HepG2 (cell line): Measurements from ENCODE around the gene MTHFD1. TPM values are rescaled to one million over a fixed set of nuclear protein-coding genes. Genes with fewer than 3 reads are reported as not detected.
A peak's percentile ranks its signal among the peaks of the same experiment; 100 is the strongest.

Experiments used
- ATF6 ChIP-seq: sonication (generic); formaldehyde crosslinking; conservative IDR thresholded peaks from 2 replicates; pipeline ENCODE4 v1.4.0; 2020; ENCODE audit warnings: missing genetic modification reagents
- EHMT2 ChIP-seq: fragments of 200-600 bp; sonication (generic); IDR thresholded peaks from 2 replicates; pipeline ENCODE4 v1.7.0; 2017; ENCODE audit warnings: antibody characterized with exemption, low read depth, low read length, borderline replicate concordance
- FOSL2 ChIP-seq: sonication (generic); formaldehyde crosslinking; IDR thresholded peaks from 2 replicates; pipeline ENCODE4 v1.4.0; 2020; ENCODE audit warnings: missing genetic modification reagents
- FOXA1 ChIP-seq, 2 experiments: fragments of 450-650 bp in 1 of 2; sonication (generic) in 1 of 2; formaldehyde crosslinking in 1 of 2; IDR thresholded peaks; 2 replicates each; pipeline versions ENCODE4 v1.4.0 to v1.6.1; 2016 to 2020; ENCODE audit warnings: missing genetic modification reagents in 1 of 2
- FOXJ3 ChIP-seq: sonication (generic); formaldehyde crosslinking; IDR thresholded peaks from 2 replicates; pipeline ENCODE4 v1.4.0; 2020; ENCODE audit warnings: missing genetic modification reagents, mild to moderate bottlenecking, borderline replicate concordance
- FOXO1 ChIP-seq: sonication (generic); formaldehyde crosslinking; IDR thresholded peaks from 2 replicates; pipeline ENCODE4 v1.4.0; 2020; ENCODE audit warnings: missing genetic modification reagents
- HNRNPH1 ChIP-seq: fragments of 200-400 bp; formaldehyde crosslinking; optimal IDR thresholded peaks from 2 replicates; pipeline ENCODE3; 2017; ENCODE audit warnings: mild to moderate bottlenecking, low read depth, low read length
- PHF5A ChIP-seq: IDR thresholded peaks from one replicate; pipeline ENCODE4 v1.6.1; 2018; ENCODE audit warnings: low read depth, missing genetic modification reagents; ENCODE audit not compliant: unreplicated experiment
- PRMT3 ChIP-seq: sonication (generic); formaldehyde crosslinking; IDR thresholded peaks from 2 replicates; pipeline ENCODE4 v1.8.1; 2022; ENCODE audit warnings: low read depth, mild to moderate bottlenecking, moderate library complexity, missing genetic modification reagents, borderline replicate concordance
- SP140L ChIP-seq: sonication (generic); formaldehyde crosslinking; IDR thresholded peaks from 2 replicates; pipeline ENCODE4 v1.4.0; 2020; ENCODE audit warnings: missing genetic modification reagents, borderline replicate concordance
- SP4 ChIP-seq: sonication (generic); formaldehyde crosslinking; IDR thresholded peaks from 2 replicates; pipeline ENCODE4 v1.8.1; 2023; ENCODE audit warnings: mild to moderate bottlenecking, missing genetic modification reagents
- SRF ChIP-seq: IDR thresholded peaks from 2 replicates; pipeline ENCODE4 v1.6.1; 2011; ENCODE audit warnings: mild to moderate bottlenecking, low read depth, low read length, moderate library complexity
- TEAD3 ChIP-seq: optimal IDR thresholded peaks from 2 replicates; pipeline ENCODE3; 2016; ENCODE audit warnings: borderline replicate concordance
- ZFP36L1 ChIP-seq: sonication (generic); formaldehyde crosslinking; IDR thresholded peaks from 2 replicates; pipeline ENCODE4 v1.8.0; 2022; ENCODE audit warnings: mild to moderate bottlenecking, missing genetic modification reagents, moderate library complexity
- ZFYVE20 ChIP-seq: sonication (generic); formaldehyde crosslinking; IDR thresholded peaks from 2 replicates; pipeline ENCODE4 v1.8.0; 2023; ENCODE audit warnings: low read depth, mild to moderate bottlenecking, moderate library complexity, missing genetic modification reagents, borderline replicate concordance
- ZNF101 ChIP-seq: sonication (generic); formaldehyde crosslinking; IDR thresholded peaks from 2 replicates; pipeline ENCODE4 v1.4.0; 2020; ENCODE audit warnings: mild to moderate bottlenecking, low read depth, missing genetic modification reagents, borderline replicate concordance
- ZNF121 ChIP-seq: sonication (generic); formaldehyde crosslinking; IDR thresholded peaks from 2 replicates; pipeline ENCODE4 v1.5.0; 2020; ENCODE audit warnings: mild to moderate bottlenecking, missing genetic modification reagents
- ZNF513 ChIP-seq: sonication (generic); formaldehyde crosslinking; conservative IDR thresholded peaks from 2 replicates; pipeline ENCODE4 v1.5.0; 2020; ENCODE audit warnings: missing genetic modification reagents
- ZNF674 ChIP-seq: sonication (generic); formaldehyde crosslinking; IDR thresholded peaks from 2 replicates; pipeline ENCODE4 v1.5.0; 2020; ENCODE audit warnings: low read depth, mild to moderate bottlenecking, missing genetic modification reagents
- ZNF704 ChIP-seq: sonication (generic); formaldehyde crosslinking; IDR thresholded peaks from 2 replicates; pipeline ENCODE4 v1.8.1; 2023; ENCODE audit warnings: mild to moderate bottlenecking, inconsistent platforms, moderate library complexity, missing genetic modification reagents, borderline replicate concordance
- ZNF737 ChIP-seq: sonication (generic); formaldehyde crosslinking; IDR thresholded peaks from 2 replicates; pipeline ENCODE4 v1.5.0; 2020; ENCODE audit warnings: missing genetic modification reagents, mild to moderate bottlenecking, borderline replicate concordance
- ZNF768 ChIP-seq: sonication (generic); formaldehyde crosslinking; IDR thresholded peaks from 2 replicates; pipeline ENCODE4 v1.4.0; 2020; ENCODE audit warnings: missing genetic modification reagents
- polyA plus RNA-seq, 8 experiments: library from polyadenylated mRNA; depleted of rRNA in 3 of 8; stranded (reverse) in 7 of 8; unstranded in 1 of 8; fragments of >200 nt; fragmentation: Illumina TruSeq in 4 of 8; extraction: Trizol in 4 of 8; gene quantifications; 2 replicates each; pipeline versions ENCODE4 v1.2.1 to v1.2.3, GENCODE V29; 2011 to 2016; ENCODE audit warnings: low read depth in 4 of 8, missing spikeins in 1 of 8, mixed read lengths in 1 of 8; ENCODE audit not compliant: insufficient read depth in 1 of 8
- total RNA-seq, 5 experiments: library from RNA; depleted of rRNA; stranded (reverse); fragments of >200 nt; fragmentation: Illumina TruSeq; extraction: Trizol; gene quantifications; 2 replicates each; pipeline ENCODE4 v1.2.3, GENCODE V29; 2016; ENCODE audit warnings: low read depth in 1 of 5
- TF ChIP-seq, protein P1 (sequence below): sonication (generic); formaldehyde crosslinking; IDR thresholded peaks from 2 replicates; pipeline ENCODE4 v1.4.0; 2020; ENCODE audit warnings: missing genetic modification reagents

Gene MTHFD1
- total and polyA plus RNA-seq, 2 of the 13 experiments (the other 11 are each of a cell fraction or from before 2014, with no cell fraction given), result 31.0 to 106 TPM

DNA sequence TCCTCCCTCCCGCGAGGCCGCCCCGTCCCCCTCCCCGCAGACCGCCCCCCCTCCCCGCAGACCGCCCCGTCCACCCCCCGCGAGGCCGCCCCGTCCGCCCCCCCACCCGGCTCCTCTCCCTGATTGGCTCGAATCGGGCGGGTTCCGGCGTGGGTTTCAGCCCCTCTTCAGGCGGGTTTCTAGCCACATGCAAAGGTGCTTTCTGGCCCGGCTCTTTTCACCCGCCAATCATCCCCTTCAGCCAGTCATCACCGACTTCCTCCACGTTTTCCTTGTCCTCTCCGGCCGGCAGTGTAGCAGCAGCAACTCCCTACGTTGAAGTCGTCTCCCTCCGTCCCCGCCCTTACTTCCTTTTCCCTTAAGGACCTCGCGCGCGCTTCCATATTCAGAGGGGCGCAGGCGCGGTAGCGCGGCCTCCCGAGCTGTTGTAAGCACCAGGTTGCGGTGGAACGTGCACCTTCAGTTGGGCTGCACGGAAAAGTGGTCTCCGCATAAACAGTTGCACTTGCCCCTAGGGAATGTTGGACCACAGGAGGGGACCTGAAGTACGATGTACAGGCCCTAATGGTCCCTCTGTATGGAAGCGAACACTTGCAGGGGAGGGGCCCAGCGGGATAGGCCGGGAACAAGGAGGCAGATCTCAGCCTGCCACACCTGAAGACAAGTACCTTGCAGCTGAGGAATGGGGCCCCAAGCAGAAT, 49.4 kb upstream of the MTHFD1 start (continued):
- TF ChIP-seq ZNF704 (0 out of 2 replicates have a peak, but pooled peaks have one; percentile 32), FOXO1 (CRISPR knock-in tag) (no peak), ZNF101 (CRISPR knock-in tag) (no peak), EHMT2 (no peak), HNRNPH1 (no peak), ZNF121 (0 out of 2 replicates have a peak, but pooled peaks have one; percentile 14), FOSL2 (no peak), ZFP36L1 (CRISPR knock-in tag) (no peak), TEAD3 (peak; percentile 13), ZNF737 (CRISPR knock-in tag) (no peak), FOXJ3 (CRISPR knock-in tag) (no peak), SRF (no peak), PRMT3 (CRISPR knock-in tag) (0 out of 2 replicates have a peak, but pooled peaks have one; percentile 61), ZNF513 (no peak), SP140L (CRISPR knock-in tag) (no peak), ZNF768 (CRISPR knock-in tag) (no peak), ATF6 (CRISPR knock-in tag) (no peak), FOXA1 (IDR thresholded peaks at IDR 0.05) (no peak), FOXA1 (CRISPR knock-in tag; IDR thresholded peaks at IDR 0.05) (no peak), SP4 (CRISPR knock-in tag) (peak; percentile 37; the same call in 1 of the 2 replicates), ZFYVE20 (no peak), PHF5A (no peak), ZNF674 (CRISPR knock-in tag) (no peak)
- TF ChIP-seq, protein P1, sequence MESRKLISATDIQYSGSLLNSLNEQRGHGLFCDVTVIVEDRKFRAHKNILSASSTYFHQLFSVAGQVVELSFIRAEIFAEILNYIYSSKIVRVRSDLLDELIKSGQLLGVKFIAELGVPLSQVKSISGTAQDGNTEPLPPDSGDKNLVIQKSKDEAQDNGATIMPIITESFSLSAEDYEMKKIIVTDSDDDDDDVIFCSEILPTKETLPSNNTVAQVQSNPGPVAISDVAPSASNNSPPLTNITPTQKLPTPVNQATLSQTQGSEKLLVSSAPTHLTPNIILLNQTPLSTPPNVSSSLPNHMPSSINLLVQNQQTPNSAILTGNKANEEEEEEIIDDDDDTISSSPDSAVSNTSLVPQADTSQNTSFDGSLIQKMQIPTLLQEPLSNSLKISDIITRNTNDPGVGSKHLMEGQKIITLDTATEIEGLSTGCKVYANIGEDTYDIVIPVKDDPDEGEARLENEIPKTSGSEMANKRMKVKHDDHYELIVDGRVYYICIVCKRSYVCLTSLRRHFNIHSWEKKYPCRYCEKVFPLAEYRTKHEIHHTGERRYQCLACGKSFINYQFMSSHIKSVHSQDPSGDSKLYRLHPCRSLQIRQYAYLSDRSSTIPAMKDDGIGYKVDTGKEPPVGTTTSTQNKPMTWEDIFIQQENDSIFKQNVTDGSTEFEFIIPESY, result no peak
